G401 (cell line): ENCODE data around the gene CD109. TPM values are rescaled to one million over a fixed set of nuclear protein-coding genes. Genes with fewer than 3 reads are reported as not detected.
"Not testable (repeated sequence)": the region's sequence is repeated elsewhere in the genome, so short reads cannot be mapped to it uniquely, and the experiment has no call there.

Experiments
- DNase-seq: peaks from one replicate; pipeline ENCODE4 v3.0.0-alpha.2; 2015; ENCODE audit warnings: low spot score
- in situ Hi-C: cut with HindIII; loops from 2 replicates; pipeline ENCODE4 v1.10.0; 2016; ENCODE audit warnings: low sequenced_read_pairs, mixed read lengths
- total RNA-seq: library from RNA; depleted of rRNA; stranded (reverse); fragments of >200 nt; shearing (Covaris generic); gene quantifications from 2 replicates; pipeline ENCODE4 v1.2.3, GENCODE V29; 2014

Gene CD109
- total RNA-seq, 1 experiment from 2014 or later = 0.51 TPM

GRCh38 chr6:73719046-73719445 lies 23.0 kb downstream of the CD109 start:
- DNase-seq = no peak
- in situ Hi-C loops = no loop called here

- no peak for DNase-seq
- in situ Hi-C loops = no loop called here
These were observed 26.5 kb downstream of the CD109 start for GRCh38 chr6:73722318-73723060.

GRCh38 chr6:73723480-73723879 lies 27.5 kb downstream of the CD109 start:
- in situ Hi-C loops, DNase-seq: not testable (repeated sequence)

- in situ Hi-C loops = no loop called here
- DNase-seq = no peak
These were observed 28.4 kb downstream of the CD109 start for GRCh38 chr6:73724389-73724788.

- in situ Hi-C loops, DNase-seq: not testable (repeated sequence)
These were observed 29.2 kb downstream of the CD109 start for GRCh38 chr6:73725192-73725591.

GRCh38 chr6:73727114-73727513 lies 31.1 kb downstream of the CD109 start:
- in situ Hi-C loops = no loop called here
- DNase-seq = no peak

- in situ Hi-C loops = no loop called here
- no peak for DNase-seq
These were observed 32.7 kb downstream of the CD109 start for GRCh38 chr6:73728548-73729205.

- no peak for DNase-seq
- in situ Hi-C loops = no loop called here
These were observed 35.3 kb downstream of the CD109 start for GRCh38 chr6:73731285-73731684.

- in situ Hi-C loops = no loop called here
- DNase-seq = peak; percentile 36
These were observed 37.1 kb downstream of the CD109 start for GRCh38 chr6:73732845-73733675.

- in situ Hi-C loops = no loop called here
- DNase-seq = no peak
These were observed 37.8 kb downstream of the CD109 start for GRCh38 chr6:73733791-73734190.

GRCh38 chr6:73734832-73735453 lies 38.9 kb downstream of the CD109 start:
- no peak for DNase-seq
- in situ Hi-C loops = no loop called here

- DNase-seq = no peak
- in situ Hi-C loops = no loop called here
These were observed 42.5 kb downstream of the CD109 start for GRCh38 chr6:73738367-73739028.

- DNase-seq = peak; percentile 59
- in situ Hi-C loops = no loop called here
These were observed 43.1 kb downstream of the CD109 start for GRCh38 chr6:73739096-73739495.

GRCh38 chr6:73742433-73742832 lies 46.4 kb downstream of the CD109 start:
- DNase-seq = no peak
- in situ Hi-C loops = no loop called here

GRCh38 chr6:73743081-73743480 lies 47.1 kb downstream of the CD109 start:
- DNase-seq = no peak
- in situ Hi-C loops = no loop called here

- in situ Hi-C loops = no loop called here
- no peak for DNase-seq
These were observed 47.6 kb downstream of the CD109 start for GRCh38 chr6:73743556-73743955.

GRCh38 chr6:73746787-73747186 lies 50.8 kb downstream of the CD109 start:
- in situ Hi-C loops = no loop called here
- DNase-seq = no peak

- in situ Hi-C loops = no loop called here
These were observed 51.3 kb downstream of the CD109 start for GRCh38 chr6:73747289-73747688.

GRCh38 chr6:73752943-73753342 lies 56.9 kb downstream of the CD109 start:
- in situ Hi-C loops = no loop called here
- DNase-seq = no peak

More at GRCh38 chr6:73747289-73747688, 51.3 kb downstream of the CD109 start:
- no peak for DNase-seq
